ENCODE data around the gene BMP4.

BMP4 gene

GRCh38 chr14:53963320-53964227 lies 6.9 kb upstream of the BMP4 start:
- no peak for DNase-seq

GRCh38 chr14:53962953-53963319 lies 6.3 kb upstream of the BMP4 start:
- no peak for DNase-seq

- DNase-seq = no peak
Observed at GRCh38 chr14:53958628-53959027, 2.0 kb upstream of the BMP4 start.

GRCh38 chr14:53957739-53958138 lies 1.1 kb upstream of the BMP4 start:
- no peak for DNase-seq

GRCh38 chr14:53955671-53956426 lies 776 bp downstream of the BMP4 start:
- DNase-seq = no peak

GRCh38 chr14:53955229-53955556 lies 1.4 kb downstream of the BMP4 start:
- no peak for DNase-seq

GRCh38 chr14:53954551-53955228 lies 1.9 kb downstream of the BMP4 start:
- DNase-seq = no peak

- DNase-seq = no peak
Observed at GRCh38 chr14:53953828-53954550, 2.6 kb downstream of the BMP4 start.

- peak; percentile 28 for DNase-seq
Observed at GRCh38 chr14:53953002-53953827, 3.4 kb downstream of the BMP4 start.

- DNase-seq = no peak
Observed at GRCh38 chr14:53952533-53952932, 4.1 kb downstream of the BMP4 start.

- DNase-seq = no peak
Observed at GRCh38 chr14:53951627-53952303, 4.9 kb downstream of the BMP4 start.

GRCh38 chr14:53951243-53951626 lies 5.4 kb downstream of the BMP4 start:
- DNase-seq = no peak

- DNase-seq = no peak
Observed at GRCh38 chr14:53950031-53950793, 6.4 kb downstream of the BMP4 start.

GRCh38 chr14:53949201-53949600 lies 7.4 kb downstream of the BMP4 start:
- DNase-seq = no peak

- no peak for DNase-seq
Observed at GRCh38 chr14:53948205-53948884, 8.3 kb downstream of the BMP4 start.

- no peak for DNase-seq
Observed at GRCh38 chr14:53947452-53948204, 9.0 kb downstream of the BMP4 start.

- no peak for DNase-seq
Observed at GRCh38 chr14:53947094-53947445, 9.6 kb downstream of the BMP4 start.

- no peak for DNase-seq
Observed at GRCh38 chr14:53946404-53947093, 10.1 kb downstream of the BMP4 start.

GRCh38 chr14:53946071-53946403 lies 10.6 kb downstream of the BMP4 start:
- DNase-seq = no peak
